Heart left ventricle (tissue), 16 donors: Measurements from ENCODE around the gene DAB2IP. TPM values are rescaled to one million over a fixed set of nuclear protein-coding genes. Genes with fewer than 3 reads are reported as not detected.

Experiments
- ATAC-seq, 4 donors: fragments of 200-7000 bp; cut with Tn5 transposase; one replicate each; pipeline ENCODE4 v1.9.1; 2020 to 2022; ENCODE audit warnings: moderate library complexity in 4 of 4, mild to moderate bottlenecking in 3 of 4, moderate number of reproducible peaks in 1 of 4
- DNase-seq, 5 donors: peaks; one replicate each; pipeline ENCODE4 v3.0.0-alpha.2; 2020
- H3K27ac ChIP-seq, 12 donors: fragments of 200-600 bp; sonication (generic) in 4 of 12; one replicate each; pipeline versions ENCODE4 v1.5.0 to v1.8.0; 2016 to 2022; ENCODE audit warnings: mild to moderate bottlenecking in 2 of 12
- H3K27me3 ChIP-seq, 9 donors: fragments of 200-600 bp; sonication (generic) in 2 of 9; one replicate each; pipeline versions ENCODE4 v1.5.1 to v1.8.0; 2016 to 2022; ENCODE audit warnings: mild to moderate bottlenecking in 3 of 9
- H3K36me3 ChIP-seq, 9 donors: fragments of 200-600 bp; sonication (generic) in 2 of 9; one replicate each; pipeline versions ENCODE4 v1.5.0 to v1.8.0; 2018 to 2022; ENCODE audit warnings: mild to moderate bottlenecking in 2 of 9
- H3K4me1 ChIP-seq, 12 donors: fragments of 200-600 bp; sonication (generic) in 4 of 12; one replicate each; pipeline versions ENCODE4 v1.5.0 to v1.8.0; 2016 to 2022; ENCODE audit warnings: mild to moderate bottlenecking in 3 of 12
- H3K4me3 ChIP-seq, 12 donors: fragments of 200-600 bp; sonication (generic) in 4 of 12; one replicate each; pipeline versions ENCODE4 v1.5.0 to v1.8.0; 2017 to 2022; ENCODE audit warnings: mild to moderate bottlenecking in 9 of 12, moderate library complexity in 4 of 12
- H3K9me3 ChIP-seq, 12 donors: fragments of 200-600 bp; sonication (generic) in 4 of 12; one replicate each; pipeline versions ENCODE4 v1.5.0 to v1.8.0; 2016 to 2022; ENCODE audit warnings: mild to moderate bottlenecking in 1 of 12
- CTCF ChIP-seq, 12 donors: fragments of 200-600 bp; sonication (generic) in 4 of 12; IDR thresholded peaks; one replicate each; pipeline versions ENCODE4 v1.5.0 to v1.8.0; 2018 to 2022; ENCODE audit warnings: antibody characterized with exemption in 12 of 12, mild to moderate bottlenecking in 5 of 12
- POLR2A ChIP-seq, 2 donors: fragments of 450-650 bp; IDR thresholded peaks; one replicate each; pipeline ENCODE4 v1.6.1; 2017; ENCODE audit warnings: antibody characterized with exemption in 2 of 2, mild to moderate bottlenecking in 2 of 2, moderate library complexity in 2 of 2
- WGBS, 4 donors: extraction: QIAGEN DNeasy Blood & Tissue Kit in 2 of 4; methylation state at CpG; one replicate each; pipeline versions ENCODE4 v1.1.5 to v1.1.7; 2013 to 2018; 5-methylcytosine and 5-hydroxymethylcytosine counted together
- intact Hi-C, 10 donors: fragments of 100-400 bp; cut with DNase I; formaldehyde crosslinking; loops; one replicate each; pipeline versions ENCODE4 v1.11.1 to v1.14.2; 2022
- polyA plus RNA-seq, 2 donors: library from polyadenylated mRNA; stranded (reverse); fragments of 200-250 nt; gene quantifications; one replicate each; pipeline ENCODE4 v1.2.3, GENCODE V29; 2013
- total RNA-seq, 9 donors: library from RNA; depleted of rRNA in 2 of 9; stranded (reverse); fragments of >200 nt in 2 of 9; fragmentation: NEBNext Ultra II Directional in 3 of 9; extraction: Animal tissue kit (Norgen Biotek cat#: 25700) in 3 of 9; gene quantifications; one replicate each; pipeline versions ENCODE4 v1.1.0 to v1.2.4, GENCODE V29; 2016 to 2023
- donor health status: ischemic (EF 13 %, LVEDD 7.1; RV severe dilation, severe dysfunction).
- donor health status: healthy with polysubstance abuse.
- donor health status: DM: no; HTN: yes; CAD: no.
- donor health status: DM: no; HTN: no; CAD: no.
- donor health status: ischemic (EF 25% LVEDD 6.9; RV normal size, moderate dysfunction).
- donor health status: ischemic (EF 25% LVEDD 5.7; RV mildly dilated, moderate dysfunction).
- donor health status: healthy.
- donor health status: DM: yes; HTN: yes; CAD: no.
- donor health status: ischemic (EF 35%, LVEDD 5.7; RV mildly dilated, moderate dysfunction).
- donor health status: nonischemic (EF 11% LVEDD 7.7; RV severe dilation, severe dysfunction).
- donor health status: DM: yes; HTN: yes; CAD: no.
- donor health status: PGD.
- donor health status: ischemic (EF 29% LVEDD 5.4; RV normal size, mild dysfunction).
- donor health status: nonischemic (EF 23%, LVEDD 6.1; RV moderate dilation, normal function).

The DAB2IP gene
- total and polyA plus RNA-seq, 11 donors, result 30.9 to 103 (median 52.6) TPM

- H3K9me3 ChIP-seq, result no peaks in the 10 kb centered on the region
- H3K4me3 ChIP-seq, result no peak overlapping the region
- intact Hi-C loops, result loop anchor here in 3 of 10 donors (5.0 to 10.0 kb wide), 3 partner anchors 40 to 193 kb away; no protein-coding TSS in a partner anchor
Observed at GRCh38 chr9:121737481-121737931, 86.1 kb downstream of the DAB2IP start.

GRCh38 chr9:121738411-121738810, 87.0 kb downstream of the DAB2IP start:
- intact Hi-C loops, result loop anchor here in 4 of 10 donors (2.0 to 10.0 kb wide), 4 partner anchors 41 to 194 kb away; no protein-coding TSS in a partner anchor
- ATAC-seq, result no peak
- H3K4me1 ChIP-seq, result peaks cover 24 to 93% (median 90%) of the 10 kb centered on the region in 12 donors

More at GRCh38 chr9:121737481-121737931, 86.1 kb downstream of the DAB2IP start:
- Histone ChIP-seq H3K4me1 (peaks cover 20 to 95% (median 87%) of the 10 kb centered on the region in 12 donors), H3K27ac (peak overlapping the region; percentile 66 to 99 (median 90)), H3K36me3 (no peaks in the 10 kb centered on the region), H3K27me3 (peaks cover 0 to 10% (median 0%) of the 10 kb centered on the region in 9 donors)
- ATAC-seq (no peak), DNase-seq (no peak)
- 85 to 94% (median 87%) methylated on average over 3 to 9 of the region's 9 CpGs for WGBS, 4 donors
- no peak for TF ChIP-seq CTCF (IDR thresholded peaks at IDR 0.05)
- TF ChIP-seq POLR2A (IDR thresholded peaks at IDR 0.05), result no peak

GRCh38 chr9:121738968-121739367, 87.5 kb downstream of the DAB2IP start:
- DNase-seq (no peak), ATAC-seq (no peak)
- intact Hi-C loops, result loop anchor here in 4 of 10 donors (2.0 to 10.0 kb wide), 4 partner anchors 42 to 194 kb away; no protein-coding TSS in a partner anchor
- peak overlapping the region in 9 of 12 donors; percentile 23 to 99 (median 50) for H3K27ac ChIP-seq
- H3K36me3 ChIP-seq, result no peaks in the 10 kb centered on the region
- WGBS, 4 donors, result 53 to 76% (median 65%) methylated on average over 1 of the region's 1 CpG
- H3K4me3 ChIP-seq, result no peak overlapping the region
- peaks cover 24 to 96% (median 93%) of the 10 kb centered on the region in 12 donors for H3K4me1 ChIP-seq
- TF ChIP-seq CTCF (IDR thresholded peaks at IDR 0.05), result no peak
- no peak for TF ChIP-seq POLR2A (IDR thresholded peaks at IDR 0.05)
- peaks cover 0 to 10% (median 0%) of the 10 kb centered on the region in 9 donors for H3K27me3 ChIP-seq
- H3K9me3 ChIP-seq, result no peaks in the 10 kb centered on the region

More at GRCh38 chr9:121738411-121738810, 87.0 kb downstream of the DAB2IP start:
- no peak for DNase-seq
- H3K9me3 ChIP-seq, result no peaks in the 10 kb centered on the region
- H3K36me3 ChIP-seq, result no peaks in the 10 kb centered on the region
- H3K4me3 ChIP-seq, result no peak overlapping the region
- peaks cover 0 to 10% (median 0%) of the 10 kb centered on the region in 9 donors for H3K27me3 ChIP-seq
- no peak for TF ChIP-seq CTCF (IDR thresholded peaks at IDR 0.05)
- TF ChIP-seq POLR2A (IDR thresholded peaks at IDR 0.05), result no peak
- 62 to 73% (median 70%) methylated on average over 2 of the region's 2 CpGs for WGBS, 4 donors
- peak overlapping the region in 9 of 12 donors; percentile 3 to 99 (median 50) for H3K27ac ChIP-seq

GRCh38 chr9:121739971-121740370, 88.5 kb downstream of the DAB2IP start:
- intact Hi-C loops, result loop anchor here in 8 of 10 donors (2.0 to 10.0 kb wide), 11 partner anchors 38 to 255 kb away; no protein-coding TSS in a partner anchor
- DNase-seq (no peak), ATAC-seq (no peak)
- Histone ChIP-seq H3K36me3 (no peaks in the 10 kb centered on the region), H3K4me3 (no peak overlapping the region), H3K4me1 (peaks cover 21 to 98% (median 96%) of the 10 kb centered on the region in 12 donors), H3K27me3 (peaks cover 0 to 10% (median 0%) of the 10 kb centered on the region in 9 donors), H3K27ac (peak overlapping the region in 10 of 12 donors; percentile 13 to 99 (median 40)), H3K9me3 (no peaks in the 10 kb centered on the region)
- 59 to 70% (median 67%) methylated on average over 7 of the region's 7 CpGs for WGBS, 4 donors
- no peak for TF ChIP-seq CTCF (IDR thresholded peaks at IDR 0.05)
- no peak for TF ChIP-seq POLR2A (IDR thresholded peaks at IDR 0.05)
